Measurements from ENCODE around the gene MAP4K3.

GRCh38 chr2:39217192-39217550, 219.9 kb downstream of the MAP4K3 start:
- TF ChIP-seq POLR2A (IDR thresholded peaks at IDR 0.05; ENCODE audit: low read length) (no peak), GATA1 (IDR thresholded peaks at IDR 0.05; ENCODE audit: low read depth, low read length) (no peak)

Measured in erythroblast (primary cell).